ENCODE measurements around the gene YTHDF1. TPM values are rescaled to one million over a fixed set of nuclear protein-coding genes. Genes with fewer than 3 reads are reported as not detected.

Gene YTHDF1
- total and polyA plus RNA-seq, 2 of the 8 experiments (the other 6 are each of a cell fraction or from before 2014, with no cell fraction given): 32.8 to 66.0 TPM

DNA sequence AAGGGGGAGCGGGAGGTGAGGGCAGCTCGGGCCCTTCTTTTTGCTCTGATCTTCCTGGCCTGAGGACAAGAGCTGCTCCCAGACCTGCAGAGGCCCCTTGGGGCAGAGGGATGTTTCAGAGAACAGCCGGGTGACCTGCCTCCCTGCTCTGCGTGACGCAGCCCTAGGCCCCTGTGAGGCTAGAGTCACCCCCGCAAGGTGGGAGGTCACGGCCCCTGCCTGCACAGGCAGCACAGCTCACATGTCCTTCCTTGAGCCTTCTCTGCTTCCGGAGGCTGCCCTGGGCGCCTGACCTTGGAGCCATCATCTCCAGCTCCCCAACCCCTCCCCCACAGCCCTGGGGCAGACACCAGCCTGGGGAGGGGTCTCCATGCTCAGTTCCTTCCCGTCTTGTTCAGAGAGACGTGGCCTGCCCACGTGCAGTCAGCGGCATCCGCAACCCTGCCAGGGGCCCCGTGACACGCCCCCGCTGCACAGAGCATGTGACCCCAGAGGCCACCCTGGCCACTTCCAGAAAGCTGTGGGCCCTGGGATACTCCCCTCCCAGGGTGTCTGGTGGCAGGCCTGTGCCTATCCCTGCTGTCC, 19.6 kb upstream of the YTHDF1 start, which contains the start of gene BIRC7:
Gene BIRC7 (plus strand): TSS at position 507 of the 585 bp plus-strand sequence. CDS start 192 bp downstream, outside the sequence.
- no peak within 1 kb of the TSS for H3K9ac ChIP-seq (replicated peaks in 1 of 4; ENCODE audit: extremely low read depth in 1 of 4, low read depth in 3 of 4, low read length in 3 of 4)
- H3K4me3 ChIP-seq (ENCODE audit: extremely low read depth in 1 of 4, insufficient read depth in 2 of 4, low read depth in 3 of 4, low read length in 4 of 4): peak within 1 kb of the TSS in 1 of 4 experiments; percentile 43; a peak in 2 of 8 replicates
- H3K27me3 ChIP-seq (replicated peaks in 1 of 4; ENCODE audit: control insufficient read depth in 3 of 4, extremely low read depth in 1 of 4, insufficient read depth in 3 of 4, low read length in 3 of 4): peaks cover 0 to 3% (median 1%) of the 10 kb centered on the region in 4 experiments; a peak in 1 of 7 replicates
- no peak for FAIRE-seq
- H4K91ac ChIP-seq (replicated peaks; ENCODE audit: insufficient read length, low read length): peak within 1 kb of the TSS; percentile 70
- no peak within 1 kb of the TSS for H2BK120ac ChIP-seq (replicated peaks; ENCODE audit: low read depth, low read length)
- peak within 1 kb of the TSS; percentile 20; the same call in 1 of the 2 replicates for H2BK5ac ChIP-seq (ENCODE audit: low read depth, low read length)
- ChIA-PET POLR2A (ENCODE audit: partially characterized antibody) (interaction anchor here (0.8 to 4.9 kb wide), 7 partner anchors 8 to 60 kb away, joined by 3 to 21 read pairs (median 5); partner anchors contain the start of gene NKAIN4), CTCF (ENCODE audit: partially characterized antibody) (interaction anchor here (0.6 to 10.9 kb wide), 22 partner anchors 11 to 394 kb away, joined by 3 to 199 read pairs (median 4); partner anchors contain the start of genes COL20A1 and NKAIN4)
- H2BK20ac ChIP-seq (ENCODE audit: low read length): peak within 1 kb of the TSS; percentile 89; the same call in 1 of the 2 replicates
- peak within 1 kb of the TSS; percentile 99; the same call in 1 of the 2 replicates for H2BK15ac ChIP-seq (ENCODE audit: low read length)
- H3K4ac ChIP-seq (replicated peaks; ENCODE audit: insufficient read length, low read depth, low read length): no peak within 1 kb of the TSS
- H3K9me3 ChIP-seq (ENCODE audit: insufficient read depth in 2 of 2, low read depth in 1 of 2, low read length in 1 of 2): no peaks in the 10 kb centered on the region
- no peaks in the 10 kb centered on the region for H3K23me2 ChIP-seq (ENCODE audit: low read depth, low read length)
- H3K4me2 ChIP-seq (ENCODE audit: insufficient read depth in 1 of 2, low read depth in 2 of 2, low read length in 2 of 2): peak within 1 kb of the TSS; percentile 7 to 64; a peak in 3 of 4 replicates
- H3K56ac ChIP-seq (replicated peaks; ENCODE audit: insufficient read length, low read depth, low read length): no peak within 1 kb of the TSS
- H3K79me2 ChIP-seq (ENCODE audit: control insufficient read depth in 1 of 2, insufficient read depth in 2 of 2, low read length in 2 of 2): no peaks in the 10 kb centered on the region
- H2AK5ac ChIP-seq (ENCODE audit: low read depth, low read length): no peak within 1 kb of the TSS
- WGBS, 2 experiments (ENCODE audit: extremely low coverage in 1 of 2, insufficient coverage in 1 of 2, insufficient read length in 1 of 2, insufficient replicate concordance in 2 of 2, low coverage in 1 of 2, low lambda C conversion rate in 2 of 2, missing lambda C conversion rate in 1 of 2): 83% methylated on average over 15 of the region's 17 CpGs; no CpG with 5 or more reads in 1 of the 2 experiments
- no peak within 1 kb of the TSS for H3K23ac ChIP-seq (ENCODE audit: insufficient read length)
- no peaks in the 10 kb centered on the region for H4K20me1 ChIP-seq (replicated peaks in 1 of 2; ENCODE audit: control insufficient read depth in 1 of 2, insufficient read depth in 2 of 2, low read length in 2 of 2)
- no peak within 1 kb of the TSS for H3K14ac ChIP-seq (ENCODE audit: insufficient read length)
- DNase-seq (ENCODE audit: low read depth in 1 of 2, low spot score in 2 of 2): no peak
- peaks cover 2 to 26% (median 13%) of the 10 kb centered on the region in 4 experiments for H3K4me1 ChIP-seq (replicated peaks in 1 of 4; ENCODE audit: control insufficient read depth in 3 of 4, insufficient read depth in 4 of 4, low read length in 3 of 4)
- no peak within 1 kb of the TSS for H4K8ac ChIP-seq (ENCODE audit: extremely low read depth, insufficient read depth, low read length)
- H2AFZ ChIP-seq (ENCODE audit: low read length): no peak within 1 kb of the TSS
- no peaks in the 10 kb centered on the region for H3K36me3 ChIP-seq (ENCODE audit: control insufficient read depth in 2 of 4, insufficient read depth in 4 of 4, low read length in 3 of 4)
- no peaks in the 10 kb centered on the region for H3K79me1 ChIP-seq (ENCODE audit: low read depth, low read length)
- no peak within 1 kb of the TSS for H4K5ac ChIP-seq (ENCODE audit: insufficient read length, low read depth, low read length)
- no peak within 1 kb of the TSS for H3K27ac ChIP-seq (ENCODE audit: low read depth, low read length)
- H3K18ac ChIP-seq (ENCODE audit: extremely low read depth, low read length): peak within 1 kb of the TSS; percentile 96
- peak within 1 kb of the TSS; percentile 40; the same call in 1 of the 2 replicates for H2BK12ac ChIP-seq (ENCODE audit: low read depth, low read length)
- no peak for TF ChIP-seq POU5F1 (IDR thresholded peaks at IDR 0.05; ENCODE audit: low read depth, low read length)
- TF ChIP-seq SIRT6 (IDR thresholded peaks at IDR 0.05; ENCODE audit: low read length): no peak
- TF ChIP-seq POLR2AphosphoS5 (IDR thresholded peaks at IDR 0.05; ENCODE audit: low read depth, low read length): no peak
- TF ChIP-seq CHD1 (IDR thresholded peaks at IDR 0.05; ENCODE audit: low read depth, low read length): no peak
- TF ChIP-seq KDM5A (IDR thresholded peaks at IDR 0.05; ENCODE audit: low read length): no peak
- TF ChIP-seq SAP30 (IDR thresholded peaks at IDR 0.05; ENCODE audit: insufficient read depth, insufficient replicate concordance, low read length): no peak
- no peak for TF ChIP-seq EP300 (IDR thresholded peaks at IDR 0.05; ENCODE audit: borderline replicate concordance in 1 of 2, low read depth in 2 of 2, low read length in 2 of 2)
- TF ChIP-seq SRF (IDR thresholded peaks at IDR 0.05; ENCODE audit: low read depth, low read length): no peak
- no peak for TF ChIP-seq CBX8 (IDR thresholded peaks at IDR 0.05; ENCODE audit: borderline replicate concordance, low read depth, low read length)
- TF ChIP-seq SUZ12 (IDR thresholded peaks at IDR 0.05; ENCODE audit: low read length): no peak
- no peak for TF ChIP-seq BACH1 (IDR thresholded peaks at IDR 0.05; ENCODE audit: low read length)
- TF ChIP-seq CHD2 (IDR thresholded peaks at IDR 0.05; ENCODE audit: low read length): no peak
- TF ChIP-seq HDAC6 (IDR thresholded peaks at IDR 0.05; ENCODE audit: low read depth, low read length): no peak
- TF ChIP-seq CBX5 (IDR thresholded peaks at IDR 0.05; ENCODE audit: low read depth, low read length): no peak

All from H1 (cell line).